Stomach (tissue), 9 donors: Measurements from ENCODE around the gene LRP1B. TPM values are rescaled to one million over a fixed set of nuclear protein-coding genes. Genes with fewer than 3 reads are reported as not detected.

Experiments used
- DNase-seq, 2 donors: peaks; one replicate each; pipeline versions ENCODE4 v3.0.0 to v3.0.0-alpha.2; 2013 to 2019
- H3K27ac ChIP-seq, 5 donors: fragments of 200-600 bp in 4 of 5; sonication (generic) in 4 of 5; one replicate each; pipeline ENCODE4 v1.5.1; 2013 to 2019; ENCODE audit warnings: mild to moderate bottlenecking in 1 of 5, moderate library complexity in 1 of 5
- H3K27me3 ChIP-seq, 3 donors: fragments of 200-600 bp; sonication (generic); one replicate each; pipeline ENCODE4 v1.5.1; 2017 to 2019; ENCODE audit warnings: mixed run types in 1 of 3
- H3K36me3 ChIP-seq, 4 donors: fragments of 200-600 bp; sonication (generic); 1 replicate in 3 of 4; 2 replicates in 1 of 4; pipeline ENCODE4 v1.5.1; 2016 to 2019
- H3K4me1 ChIP-seq, 4 donors: fragments of 200-600 bp; sonication (generic); one replicate each; pipeline ENCODE4 v1.5.1; 2016 to 2019
- H3K4me3 ChIP-seq, 4 donors: fragments of 200-600 bp; sonication (generic) in 3 of 4; one replicate each; pipeline ENCODE4 v1.5.1; 2016 to 2019; ENCODE audit warnings: mild to moderate bottlenecking in 1 of 4
- H3K9me3 ChIP-seq, 4 donors: fragments of 200-600 bp; sonication (generic); one replicate each; pipeline ENCODE4 v1.5.1; 2016 to 2019
- EP300 ChIP-seq: sonication (generic); formaldehyde crosslinking; IDR thresholded peaks from one replicate; pipeline ENCODE4 v1.6.1; 2017; ENCODE audit warnings: antibody characterized with exemption
- POLR2A ChIP-seq, 4 donors: fragments of 450-650 bp; IDR thresholded peaks; one replicate each; pipeline ENCODE4 v1.6.1; 2016; ENCODE audit warnings: antibody characterized with exemption in 4 of 4, control low read depth in 2 of 4, mild to moderate bottlenecking in 1 of 4, moderate library complexity in 1 of 4
- POLR2AphosphoS5 ChIP-seq, 3 donors: sonication (generic); formaldehyde crosslinking; IDR thresholded peaks; one replicate each; pipeline ENCODE4 v1.6.1; 2016; ENCODE audit warnings: antibody characterized with exemption in 3 of 3
- WGBS, 5 donors: extraction: QIAGEN DNeasy Blood & Tissue Kit in 3 of 5; methylation state at CpG; one replicate each; pipeline versions ENCODE4 v1.1.5 to v1.1.7; 2013 to 2018; 5-methylcytosine and 5-hydroxymethylcytosine counted together
- intact Hi-C: fragments of 100-400 bp; cut with DNase I; formaldehyde crosslinking; loops from one replicate; pipeline ENCODE4 v1.15.1; 2023; ENCODE audit warnings: low total_unique reads
- polyA plus RNA-seq, 3 donors: library from polyadenylated mRNA; stranded (reverse); fragments of 200-250 nt; gene quantifications; one replicate each; pipeline ENCODE4 v1.2.3, GENCODE V29; 2013
- total RNA-seq, 5 donors: library from RNA; depleted of rRNA; stranded (reverse); fragments of >200 nt; gene quantifications; one replicate each; pipeline versions ENCODE4 v1.1.0 to v1.2.3, GENCODE V29; 2014 to 2016
- TF ChIP-seq, protein P1 (sequence below), 7 experiments: fragments of 450-650 bp in 4 of 7; fragments of 200-600 bp in 3 of 7; sonication (generic) in 3 of 7; IDR thresholded peaks; one replicate each; pipeline ENCODE4 v1.5.1; 2016 to 2019; ENCODE audit warnings: antibody characterized with exemption in 7 of 7, control low read depth in 2 of 7, mild to moderate bottlenecking in 1 of 7
- donor health status: healthy with polysubstance abuse.
- donor health status: Bipolar disorder and iron deficiency.
- donor health status: healthy.

The LRP1B gene
- total and polyA plus RNA-seq, 8 donors, result under 0.01 to 9.0 (median 0.38) TPM

DNA sequence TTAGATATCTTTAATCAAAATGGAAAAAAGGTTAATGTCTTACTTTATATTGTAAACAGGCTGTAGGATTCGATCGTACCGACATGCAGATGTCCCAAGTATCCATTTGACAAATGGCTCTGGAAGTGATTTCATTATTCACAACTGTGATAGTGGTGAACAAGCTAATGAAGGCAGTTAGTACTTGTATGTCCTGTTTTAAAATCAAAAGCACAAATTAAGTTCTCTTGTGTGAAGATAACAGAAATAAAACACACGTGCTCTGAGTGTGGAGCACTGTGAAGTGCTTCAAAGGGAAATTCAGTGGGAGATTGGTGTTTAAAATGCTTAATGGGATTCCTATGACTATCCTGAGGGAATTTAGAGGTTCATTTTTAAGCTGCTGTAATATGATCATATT, 8.6 kb upstream of the LRP1B start:
- WGBS, 5 donors, result 27 to 49% (median 43%) methylated on average over 4 of the region's 4 CpGs
- Histone ChIP-seq H3K9me3 (no peaks in the 10 kb centered on the region), H3K36me3 (no peaks in the 10 kb centered on the region), H3K27me3 (no peaks in the 10 kb centered on the region), H3K4me1 (no peaks in the 10 kb centered on the region), H3K27ac (no peak overlapping the region), H3K4me3 (no peak overlapping the region)
- intact Hi-C loops, result no loop called here
- no peak for DNase-seq
- TF ChIP-seq POLR2AphosphoS5 (IDR thresholded peaks at IDR 0.05), result no peak
- TF ChIP-seq, protein P1, sequence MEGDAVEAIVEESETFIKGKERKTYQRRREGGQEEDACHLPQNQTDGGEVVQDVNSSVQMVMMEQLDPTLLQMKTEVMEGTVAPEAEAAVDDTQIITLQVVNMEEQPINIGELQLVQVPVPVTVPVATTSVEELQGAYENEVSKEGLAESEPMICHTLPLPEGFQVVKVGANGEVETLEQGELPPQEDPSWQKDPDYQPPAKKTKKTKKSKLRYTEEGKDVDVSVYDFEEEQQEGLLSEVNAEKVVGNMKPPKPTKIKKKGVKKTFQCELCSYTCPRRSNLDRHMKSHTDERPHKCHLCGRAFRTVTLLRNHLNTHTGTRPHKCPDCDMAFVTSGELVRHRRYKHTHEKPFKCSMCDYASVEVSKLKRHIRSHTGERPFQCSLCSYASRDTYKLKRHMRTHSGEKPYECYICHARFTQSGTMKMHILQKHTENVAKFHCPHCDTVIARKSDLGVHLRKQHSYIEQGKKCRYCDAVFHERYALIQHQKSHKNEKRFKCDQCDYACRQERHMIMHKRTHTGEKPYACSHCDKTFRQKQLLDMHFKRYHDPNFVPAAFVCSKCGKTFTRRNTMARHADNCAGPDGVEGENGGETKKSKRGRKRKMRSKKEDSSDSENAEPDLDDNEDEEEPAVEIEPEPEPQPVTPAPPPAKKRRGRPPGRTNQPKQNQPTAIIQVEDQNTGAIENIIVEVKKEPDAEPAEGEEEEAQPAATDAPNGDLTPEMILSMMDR (IDR thresholded peaks at IDR 0.05), result no peak
- TF ChIP-seq EP300, result no peak
- TF ChIP-seq POLR2A (IDR thresholded peaks at IDR 0.05), result no peak

DNA sequence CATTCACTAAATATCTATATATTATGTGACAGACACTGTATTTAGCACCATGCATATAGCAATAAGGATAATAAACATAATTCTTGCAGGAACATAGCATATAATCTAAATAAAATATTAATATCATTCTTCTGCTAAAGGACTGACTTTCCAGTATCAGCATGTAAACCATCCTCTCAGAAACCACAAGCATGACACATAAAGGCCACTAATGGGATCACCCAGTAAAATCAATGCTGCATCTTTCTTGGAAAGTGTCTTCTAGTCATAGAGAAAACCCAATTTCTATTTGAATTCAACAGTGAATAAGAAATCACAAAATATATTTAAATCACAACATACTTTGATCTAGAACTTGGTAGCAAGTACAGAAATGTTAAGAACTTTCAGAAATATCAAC, 5.8 kb upstream of the LRP1B start:
- peaks cover 0 to 6% (median 3%) of the 10 kb centered on the region in 4 donors for H3K4me1 ChIP-seq
- H3K9me3 ChIP-seq, result no peaks in the 10 kb centered on the region
- peaks cover 0 to 4% (median 0%) of the 10 kb centered on the region in 3 donors for H3K27me3 ChIP-seq
- no peak overlapping the region for H3K4me3 ChIP-seq
- H3K27ac ChIP-seq, result no peak overlapping the region
- no peak for TF ChIP-seq POLR2A (IDR thresholded peaks at IDR 0.05)
- TF ChIP-seq, protein P1 (IDR thresholded peaks at IDR 0.05), result no peak
- TF ChIP-seq POLR2AphosphoS5 (IDR thresholded peaks at IDR 0.05), result no peak
- TF ChIP-seq EP300, result no peak
- no peaks in the 10 kb centered on the region for H3K36me3 ChIP-seq
- intact Hi-C loops, result no loop called here
- DNase-seq, result no peak

DNA sequence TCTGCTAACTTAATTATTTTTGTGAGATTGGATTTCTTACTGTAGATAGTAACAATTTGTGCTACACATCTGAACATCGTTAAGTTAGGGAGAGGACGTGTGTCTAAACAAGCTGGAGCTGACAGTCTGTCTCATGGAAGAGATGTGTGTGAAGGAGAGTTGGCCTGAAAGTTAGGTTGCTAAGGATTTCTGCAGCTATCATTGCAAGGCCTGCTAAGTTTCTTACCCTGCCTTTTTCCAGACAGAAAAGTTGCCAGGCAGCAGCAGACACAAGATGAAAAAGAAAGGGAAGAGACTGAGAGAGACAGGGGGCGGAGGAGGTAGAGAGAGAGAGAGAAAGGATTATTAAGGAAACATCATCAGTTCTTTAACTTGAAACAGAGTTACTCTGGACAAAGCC, 4.1 kb upstream of the LRP1B start:
- Histone ChIP-seq H3K4me1 (peaks cover 1 to 22% (median 16%) of the 10 kb centered on the region in 4 donors), H3K9me3 (no peaks in the 10 kb centered on the region), H3K27me3 (peaks cover 0 to 20% (median 9%) of the 10 kb centered on the region in 3 donors), H3K36me3 (no peaks in the 10 kb centered on the region), H3K27ac (no peak overlapping the region), H3K4me3 (no peak overlapping the region)
- no peak for DNase-seq
- TF ChIP-seq EP300, result no peak
- no peak for TF ChIP-seq POLR2A (IDR thresholded peaks at IDR 0.05)
- TF ChIP-seq POLR2AphosphoS5 (IDR thresholded peaks at IDR 0.05), result no peak
- TF ChIP-seq, protein P1 (IDR thresholded peaks at IDR 0.05), result no peak
- intact Hi-C loops, result no loop called here
- WGBS, 5 donors, result 81 to 86% (median 83%) methylated on average over 3 of the region's 3 CpGs

DNA sequence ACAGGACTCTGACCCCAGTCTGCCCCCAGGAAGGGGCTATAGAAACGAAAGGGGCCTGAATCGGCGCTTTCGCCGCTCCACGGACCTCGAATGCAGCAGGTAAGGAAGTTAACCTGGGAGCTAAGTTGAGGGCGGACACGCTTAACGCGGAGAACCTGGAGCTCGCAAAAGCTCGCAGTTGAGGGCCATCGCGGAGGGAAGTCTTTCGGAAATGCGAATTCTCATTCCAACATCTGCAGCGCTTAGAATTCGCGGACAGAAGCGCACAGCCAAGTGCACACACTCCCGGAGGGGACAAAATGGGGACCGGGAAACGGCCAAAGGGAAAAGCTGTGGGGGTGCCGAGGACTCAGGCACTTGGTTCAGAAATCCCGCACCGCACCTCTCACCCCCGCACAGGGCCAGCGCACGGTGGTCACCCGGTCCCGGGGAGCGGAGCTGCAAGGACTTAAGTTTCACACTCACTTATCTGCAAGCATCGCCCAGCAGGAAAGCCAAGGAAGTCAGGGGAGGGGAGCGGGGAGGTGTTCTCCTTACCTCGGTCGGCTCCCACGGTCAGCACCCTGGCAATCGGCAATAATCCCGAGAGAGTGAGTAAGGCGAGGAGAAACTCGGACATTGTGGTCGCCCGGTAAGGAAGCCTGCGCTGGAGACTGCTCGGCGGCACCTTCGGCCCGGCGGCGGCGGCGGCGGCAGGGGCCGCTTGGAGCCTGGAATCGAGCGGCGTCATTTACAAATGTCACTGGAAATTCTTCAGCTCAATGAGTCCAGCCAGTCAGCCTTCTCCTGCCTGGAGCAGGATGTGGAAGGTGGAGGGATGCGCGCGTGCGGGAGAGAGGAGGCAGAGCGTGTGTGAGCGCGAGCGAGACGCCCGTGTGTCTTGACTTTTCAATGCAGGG, 456 bp downstream of the LRP1B start:
- 1 to 4% (median 1%) methylated on average over 54 to 68 of the region's 68 CpGs for WGBS, 5 donors
- Histone ChIP-seq H3K4me3 (peak overlapping the region; percentile 52 to 66 (median 58)), H3K9me3 (no peaks in the 10 kb centered on the region), H3K4me1 (peaks cover 4 to 26% (median 21%) of the 10 kb centered on the region in 4 donors), H3K27ac (peak overlapping the region in 4 of 5 donors; percentile 6 to 74 (median 46)), H3K36me3 (no peaks in the 10 kb centered on the region), H3K27me3 (peaks cover 0 to 23% (median 16%) of the 10 kb centered on the region in 3 donors)
- intact Hi-C loops, result no loop called here
- DNase-seq, result peak; percentile 74 to 92
- TF ChIP-seq EP300 (no peak), POLR2AphosphoS5 (IDR thresholded peaks at IDR 0.05) (peak in 1 of 3 donors; percentile 13)

DNA sequence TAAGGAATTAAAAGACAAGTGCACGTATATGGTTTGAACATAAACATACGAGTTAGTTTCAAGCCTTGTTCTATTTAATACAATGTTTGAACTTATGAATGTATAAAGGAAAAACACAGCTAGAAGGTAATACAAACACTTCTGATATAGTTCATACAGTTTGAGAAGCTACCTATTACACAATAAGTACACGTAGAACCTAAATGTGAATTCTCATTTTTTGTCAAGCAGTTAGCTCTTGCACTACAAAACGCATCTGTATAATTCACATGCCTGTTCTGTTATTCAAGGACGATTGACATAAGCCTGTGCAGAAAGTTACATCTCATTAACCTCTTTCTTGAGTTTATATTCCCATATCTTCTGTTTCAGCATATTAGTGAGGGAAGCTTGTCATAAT, 2.7 kb downstream of the LRP1B start:
- Histone ChIP-seq H3K4me1 (peaks cover 4 to 26% (median 21%) of the 10 kb centered on the region in 4 donors), H3K27me3 (peaks cover 0 to 22% (median 16%) of the 10 kb centered on the region in 3 donors), H3K36me3 (no peaks in the 10 kb centered on the region), H3K9me3 (no peaks in the 10 kb centered on the region), H3K27ac (no peak overlapping the region), H3K4me3 (no peak overlapping the region)
- no peak for TF ChIP-seq POLR2AphosphoS5 (IDR thresholded peaks at IDR 0.05)
- TF ChIP-seq, protein P1 (IDR thresholded peaks at IDR 0.05), result no peak
- TF ChIP-seq POLR2A (IDR thresholded peaks at IDR 0.05), result no peak
- TF ChIP-seq EP300, result no peak
- no peak for DNase-seq
- intact Hi-C loops, result no loop called here
- 90 to 92% (median 92%) methylated on average over 5 of the region's 5 CpGs for WGBS, 5 donors
